SKM-1 treated with dmso at 0.1 percent for 144 hours (cell line): ENCODE measurements around the gene ADAM30.

Experiments
- DNase-seq: peaks from one replicate; lab custom pipeline; 2025; ENCODE audit not compliant: unreplicated experiment; lab: John Stamatoyannopoulos, UW

Gene ADAM30

GRCh38 chr1:119896303-119896702 is at the start of gene ADAM30:
TSS of gene ADAM30 (minus strand) at chr1:119896515. CDS start at chr1:119896336, 179 bp downstream.
- no peak for DNase-seq

GRCh38 chr1:119943216-119943615 is 46.9 kb upstream of the ADAM30 start:
- no peak for DNase-seq

- DNase-seq: no peak
These were observed 45.1 kb upstream of the ADAM30 start for GRCh38 chr1:119941392-119941791.

- DNase-seq: no peak
These were observed 44.4 kb upstream of the ADAM30 start for GRCh38 chr1:119940697-119941096.

- DNase-seq: no peak
These were observed 40.9 kb upstream of the ADAM30 start for GRCh38 chr1:119937198-119937597.

GRCh38 chr1:119935915-119936314 is 39.6 kb upstream of the ADAM30 start:
- DNase-seq: no peak

- DNase-seq: no peak
These were observed 39.1 kb upstream of the ADAM30 start for GRCh38 chr1:119935373-119935772.

- DNase-seq: no peak
These were observed 37.1 kb upstream of the ADAM30 start for GRCh38 chr1:119933397-119933796.

- DNase-seq: no peak
These were observed 33.5 kb upstream of the ADAM30 start for GRCh38 chr1:119929643-119930315.

GRCh38 chr1:119926553-119926952 is 30.2 kb upstream of the ADAM30 start:
- no peak for DNase-seq

GRCh38 chr1:119924948-119925898 is 28.9 kb upstream of the ADAM30 start:
- DNase-seq: no peak

- no peak for DNase-seq
These were observed 24.0 kb upstream of the ADAM30 start for GRCh38 chr1:119920104-119920968.

- DNase-seq: no peak
These were observed 22.9 kb upstream of the ADAM30 start for GRCh38 chr1:119919241-119919640.

- no peak for DNase-seq
These were observed 22.0 kb upstream of the ADAM30 start for GRCh38 chr1:119918301-119918700.

GRCh38 chr1:119917304-119918055 is 21.2 kb upstream of the ADAM30 start:
- DNase-seq: no peak

GRCh38 chr1:119915517-119915916 is 19.2 kb upstream of the ADAM30 start:
- no peak for DNase-seq

GRCh38 chr1:119914071-119914470 is 17.8 kb upstream of the ADAM30 start:
- DNase-seq: no peak

GRCh38 chr1:119912963-119913362 is 16.6 kb upstream of the ADAM30 start:
- DNase-seq: no peak

GRCh38 chr1:119911775-119912174 is 15.5 kb upstream of the ADAM30 start:
- no peak for DNase-seq

- DNase-seq: no peak
These were observed 14.3 kb upstream of the ADAM30 start for GRCh38 chr1:119910618-119911017.
